Measurements from ENCODE around the gene SMIM24. TPM values are rescaled to one million over a fixed set of nuclear protein-coding genes. Genes with fewer than 3 reads are reported as not detected.

SMIM24 gene
- total RNA-seq, 1 donor from 2014 or later, result not detected

DNA sequence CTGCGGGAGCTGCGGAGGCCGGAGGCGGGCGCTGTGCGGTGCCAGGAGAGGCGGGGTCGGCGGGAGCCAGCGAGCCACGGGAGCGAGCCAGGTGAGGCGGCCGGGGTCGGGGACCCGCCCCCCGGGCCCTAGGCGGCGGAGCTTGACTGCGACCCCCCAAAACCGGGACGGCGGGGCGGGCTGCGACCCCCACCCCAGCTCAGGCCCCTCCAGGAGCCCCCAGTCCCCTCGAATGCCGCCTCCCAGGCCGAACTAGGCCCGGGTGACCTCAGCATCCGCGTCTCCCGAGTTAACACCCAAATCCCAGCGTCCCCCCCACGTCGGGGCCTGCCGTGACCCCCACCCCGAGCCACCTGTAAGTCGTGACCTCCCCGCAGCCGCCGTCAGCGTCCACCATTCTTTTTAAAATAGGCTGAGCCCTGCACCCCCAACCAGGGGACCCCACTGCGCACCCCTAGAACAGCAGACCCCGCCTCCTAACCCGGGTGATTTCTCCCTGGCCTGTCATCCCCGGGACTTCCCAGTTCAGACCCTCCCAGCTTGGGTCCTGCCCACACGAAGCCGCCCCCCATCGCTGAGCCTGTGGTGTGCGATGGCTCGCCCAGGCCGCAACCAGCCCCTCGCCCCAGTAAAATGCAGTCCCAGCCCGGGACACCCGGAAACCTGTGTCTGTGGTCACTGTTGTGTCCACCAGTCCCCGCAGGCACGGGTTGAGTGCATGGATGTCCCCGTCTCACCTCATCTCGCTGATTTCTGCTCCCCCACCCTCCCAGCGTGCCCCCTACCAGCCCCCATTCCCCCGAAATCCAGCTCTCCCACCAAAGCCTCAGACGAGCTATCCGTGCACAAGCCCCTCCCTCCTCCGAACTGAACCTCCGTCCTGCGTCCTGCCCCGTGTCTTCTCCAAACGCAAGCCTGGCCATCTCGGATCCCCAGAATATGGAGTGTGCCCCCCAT lies 26.3 kb upstream of the SMIM24 start:
- Mint-ChIP-seq H3K4me1 (ENCODE audit: low read depth, unreplicated experiment) (peaks cover 9% of the 10 kb centered on the region), H3K4me3 (ENCODE audit: unreplicated experiment) (peak overlapping the region; percentile 93), H3K9me3 (ENCODE audit: unreplicated experiment) (peaks cover 5% of the 10 kb centered on the region), H3K27me3 (ENCODE audit: unreplicated experiment) (peaks cover 7% of the 10 kb centered on the region), H3K36me3 (ENCODE audit: unreplicated experiment) (no peaks in the 10 kb centered on the region), H3K27ac (ENCODE audit: unreplicated experiment) (peak overlapping the region; percentile 79)
- TF ChIP-seq, protein P1, sequence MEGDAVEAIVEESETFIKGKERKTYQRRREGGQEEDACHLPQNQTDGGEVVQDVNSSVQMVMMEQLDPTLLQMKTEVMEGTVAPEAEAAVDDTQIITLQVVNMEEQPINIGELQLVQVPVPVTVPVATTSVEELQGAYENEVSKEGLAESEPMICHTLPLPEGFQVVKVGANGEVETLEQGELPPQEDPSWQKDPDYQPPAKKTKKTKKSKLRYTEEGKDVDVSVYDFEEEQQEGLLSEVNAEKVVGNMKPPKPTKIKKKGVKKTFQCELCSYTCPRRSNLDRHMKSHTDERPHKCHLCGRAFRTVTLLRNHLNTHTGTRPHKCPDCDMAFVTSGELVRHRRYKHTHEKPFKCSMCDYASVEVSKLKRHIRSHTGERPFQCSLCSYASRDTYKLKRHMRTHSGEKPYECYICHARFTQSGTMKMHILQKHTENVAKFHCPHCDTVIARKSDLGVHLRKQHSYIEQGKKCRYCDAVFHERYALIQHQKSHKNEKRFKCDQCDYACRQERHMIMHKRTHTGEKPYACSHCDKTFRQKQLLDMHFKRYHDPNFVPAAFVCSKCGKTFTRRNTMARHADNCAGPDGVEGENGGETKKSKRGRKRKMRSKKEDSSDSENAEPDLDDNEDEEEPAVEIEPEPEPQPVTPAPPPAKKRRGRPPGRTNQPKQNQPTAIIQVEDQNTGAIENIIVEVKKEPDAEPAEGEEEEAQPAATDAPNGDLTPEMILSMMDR (IDR thresholded peaks at IDR 0.05; ENCODE audit: partially characterized antibody, unreplicated experiment), result no peak
- DNase-seq, result no peak

DNA sequence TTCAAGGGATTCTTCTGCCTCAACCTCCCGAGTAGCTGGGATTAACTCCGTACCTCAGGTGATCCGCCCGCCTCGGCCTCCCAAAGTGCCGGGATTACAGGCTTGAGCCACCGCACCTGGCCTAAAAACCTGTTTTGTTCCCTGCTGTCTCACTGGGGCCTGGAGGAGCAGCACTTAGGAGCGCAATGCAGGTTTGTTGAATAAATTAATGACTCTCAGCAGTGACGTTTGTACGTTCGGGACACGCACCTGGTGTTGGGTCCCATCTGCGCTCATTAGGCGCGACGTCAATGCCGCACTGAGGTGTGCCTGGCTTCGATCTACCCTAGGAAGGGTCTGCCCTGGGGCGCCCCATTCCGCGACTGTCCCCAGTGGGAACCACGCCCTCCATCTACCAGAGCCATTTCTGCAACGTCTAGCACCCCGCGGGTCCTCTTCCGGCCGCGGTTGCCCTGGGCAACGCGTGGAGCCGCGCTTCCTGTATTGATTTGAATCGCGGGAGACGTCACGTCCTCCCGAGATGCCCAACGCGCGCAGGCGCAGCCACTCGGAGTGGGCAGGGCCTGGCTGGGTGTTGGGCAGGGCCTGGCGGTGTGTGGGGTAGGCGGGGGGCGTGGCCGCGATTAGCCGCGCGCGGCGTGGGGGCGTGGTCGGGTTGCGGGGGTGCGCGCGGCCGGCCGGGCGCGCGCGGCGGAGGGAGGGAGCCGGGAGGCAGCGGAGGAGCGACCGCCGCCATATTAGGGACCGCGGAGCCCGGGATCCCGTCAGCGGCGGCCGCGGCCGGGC lies 25.5 kb upstream of the SMIM24 start, which contains the start of gene FZR1:
TSS of gene FZR1 (plus strand) at position 714 of the 786 bp plus-strand sequence. CDS start 16,679 bp downstream, outside the sequence.
- peaks cover 11% of the 10 kb centered on the region for H3K4me1 Mint-ChIP-seq (ENCODE audit: low read depth, unreplicated experiment)
- peaks cover 5% of the 10 kb centered on the region for H3K9me3 Mint-ChIP-seq (ENCODE audit: unreplicated experiment)
- H3K27me3 Mint-ChIP-seq (ENCODE audit: unreplicated experiment), result peaks cover 8% of the 10 kb centered on the region
- H3K27ac Mint-ChIP-seq (ENCODE audit: unreplicated experiment), result peak within 1 kb of the TSS; percentile 88
- DNase-seq, result peak; percentile 99
- H3K36me3 Mint-ChIP-seq (ENCODE audit: unreplicated experiment), result no peaks in the 10 kb centered on the region
- TF ChIP-seq, protein P1 (IDR thresholded peaks at IDR 0.05; ENCODE audit: partially characterized antibody, unreplicated experiment), result no peak
- H3K4me3 Mint-ChIP-seq (ENCODE audit: unreplicated experiment), result peak within 1 kb of the TSS; percentile 96

DNA sequence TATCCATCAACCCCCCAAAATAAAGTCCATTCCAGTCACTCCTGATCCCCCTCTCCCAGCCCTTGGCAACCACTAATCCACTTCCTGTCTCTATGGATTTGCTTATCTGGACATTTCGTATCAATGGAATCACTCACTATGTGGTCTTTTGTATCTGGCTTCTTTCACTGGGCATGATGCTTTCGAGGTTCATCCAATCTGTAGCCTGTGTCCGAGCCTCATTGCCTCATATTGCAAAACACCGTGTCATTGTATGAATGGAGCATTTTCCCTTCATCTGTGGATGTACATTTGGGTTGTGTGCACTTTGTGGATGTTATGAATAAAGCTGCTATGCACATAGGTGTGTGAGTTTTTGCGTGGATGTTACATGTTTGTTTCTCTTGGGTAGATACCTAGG lies 24.4 kb upstream of the SMIM24 start:
- H3K36me3 Mint-ChIP-seq (ENCODE audit: unreplicated experiment), result no peaks in the 10 kb centered on the region
- H3K4me1 Mint-ChIP-seq (ENCODE audit: low read depth, unreplicated experiment), result peaks cover 8% of the 10 kb centered on the region
- TF ChIP-seq, protein P1 (IDR thresholded peaks at IDR 0.05; ENCODE audit: partially characterized antibody, unreplicated experiment), result no peak
- no peak for DNase-seq
- H3K9me3 Mint-ChIP-seq (ENCODE audit: unreplicated experiment), result peaks cover 5% of the 10 kb centered on the region
- H3K27me3 Mint-ChIP-seq (ENCODE audit: unreplicated experiment), result peaks cover 8% of the 10 kb centered on the region
- peak overlapping the region; percentile 45 for H3K27ac Mint-ChIP-seq (ENCODE audit: unreplicated experiment)
- H3K4me3 Mint-ChIP-seq (ENCODE audit: unreplicated experiment), result peak overlapping the region; percentile 13

DNA sequence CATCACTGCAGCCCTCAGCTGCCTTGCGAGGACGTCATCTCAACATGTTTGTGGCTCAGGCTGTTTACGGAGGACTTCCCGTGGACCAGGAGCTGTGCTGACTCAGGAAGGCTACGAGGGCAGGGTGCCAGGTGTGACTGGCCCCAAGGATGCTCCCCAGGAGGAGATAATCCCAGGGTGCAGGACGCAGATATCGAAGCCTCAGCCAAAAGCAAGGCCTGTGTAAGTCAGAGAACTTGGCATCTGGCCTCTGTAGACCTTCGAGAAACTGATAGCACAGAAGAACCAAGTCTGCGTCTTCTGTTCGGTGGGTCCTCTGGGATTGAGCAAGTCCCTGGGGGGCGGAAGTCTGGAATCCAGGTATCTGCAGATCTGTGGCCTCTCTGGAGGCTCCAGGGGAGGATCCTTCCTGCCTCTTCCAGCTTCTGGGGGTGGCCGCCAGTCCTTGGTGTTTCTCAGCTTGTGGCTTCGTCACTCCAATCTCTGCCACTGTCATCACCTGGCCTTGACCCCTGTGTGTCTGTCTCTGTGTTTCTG lies 22.8 kb upstream of the SMIM24 start:
- no peaks in the 10 kb centered on the region for H3K36me3 Mint-ChIP-seq (ENCODE audit: unreplicated experiment)
- DNase-seq, result no peak
- TF ChIP-seq, protein P1 (IDR thresholded peaks at IDR 0.05; ENCODE audit: partially characterized antibody, unreplicated experiment), result no peak
- H3K9me3 Mint-ChIP-seq (ENCODE audit: unreplicated experiment), result peaks cover 5% of the 10 kb centered on the region
- peaks cover 8% of the 10 kb centered on the region for H3K27me3 Mint-ChIP-seq (ENCODE audit: unreplicated experiment)
- H3K4me1 Mint-ChIP-seq (ENCODE audit: low read depth, unreplicated experiment), result peaks cover 2% of the 10 kb centered on the region
- H3K27ac Mint-ChIP-seq (ENCODE audit: unreplicated experiment), result no peak overlapping the region
- H3K4me3 Mint-ChIP-seq (ENCODE audit: unreplicated experiment), result no peak overlapping the region

Measured in glutamatergic neuron (in vitro differentiated cells).